CD4-positive, alpha-beta T cell treated with Interleukin-10 for 1 hour (primary cell): ENCODE results near the gene KLF1.
A peak's percentile ranks its signal among the peaks of the same experiment; 100 is the strongest.
"Not testable (repeated sequence)": the region's sequence is repeated elsewhere in the genome, so short reads cannot be mapped to it uniquely, and the experiment has no call there.

Experiments
- DNase-seq: peaks from one replicate; pipeline ENCODE4 v3.0.0-alpha.2; 2020

Gene KLF1

GRCh38 chr19:12866416-12867119 is 20.4 kb downstream of the KLF1 start:
- no peak for DNase-seq

- no peak for DNase-seq
Measured at GRCh38 chr19:12865746-12866415, 21.1 kb downstream of the KLF1 start.

- no peak for DNase-seq
Measured at GRCh38 chr19:12864721-12865715, 22.0 kb downstream of the KLF1 start.

GRCh38 chr19:12864143-12864542 is 22.9 kb downstream of the KLF1 start:
- DNase-seq = no peak

- DNase-seq = no peak
Measured at GRCh38 chr19:12859546-12859945, 27.5 kb downstream of the KLF1 start.

- DNase-seq = no peak
Measured at GRCh38 chr19:12858041-12858928, 28.7 kb downstream of the KLF1 start.

- DNase-seq = no peak
Measured at GRCh38 chr19:12856653-12857052, 30.3 kb downstream of the KLF1 start.

GRCh38 chr19:12847159-12848139 is 39.6 kb downstream of the KLF1 start:
- peak; percentile 82 for DNase-seq

- not testable (repeated sequence) for DNase-seq
Measured at GRCh38 chr19:12846613-12847012, 40.4 kb downstream of the KLF1 start.

GRCh38 chr19:12843999-12844732 is 42.8 kb downstream of the KLF1 start:
- DNase-seq = no peak

- no peak for DNase-seq
Measured at GRCh38 chr19:12843328-12843727, 43.7 kb downstream of the KLF1 start.

GRCh38 chr19:12842511-12842910 is 44.5 kb downstream of the KLF1 start:
- no peak for DNase-seq

GRCh38 chr19:12841094-12841493 is 45.9 kb downstream of the KLF1 start:
- no peak for DNase-seq

GRCh38 chr19:12840091-12841079 is 46.6 kb downstream of the KLF1 start:
- peak; percentile 48 for DNase-seq

GRCh38 chr19:12838886-12839756 is 47.9 kb downstream of the KLF1 start:
- peak; percentile 33 for DNase-seq

- peak; percentile 52 for DNase-seq
Measured at GRCh38 chr19:12838182-12838885, 48.7 kb downstream of the KLF1 start, which contains the start of gene MAST1. TSS of gene MAST1 (plus strand) at chr19:12838515. CDS start at chr19:12838573, 58 bp downstream.

- DNase-seq = no peak
Measured at GRCh38 chr19:12837225-12837624, 49.8 kb downstream of the KLF1 start.
